Stromal cell of bone marrow (primary cell): ENCODE data around the gene INPP5A.

ENCODE experiments used
- DNase-seq: peaks from one replicate; pipeline ENCODE4 v3.0.0-alpha.2; 2012; ENCODE audit warnings: low read depth

The INPP5A gene

GRCh38 chr10:132536241-132536876 lies 1.2 kb upstream of the INPP5A start:
- DNase-seq, result no peak

- DNase-seq, result peak; percentile 97
Observed at GRCh38 chr10:132536877-132537683, 507 bp upstream of the INPP5A start.

- no peak for DNase-seq
Observed at GRCh38 chr10:132538031-132538789, 623 bp downstream of the INPP5A start.

- DNase-seq, result no peak
Observed at GRCh38 chr10:132538790-132539421, 1.3 kb downstream of the INPP5A start.

DNA sequence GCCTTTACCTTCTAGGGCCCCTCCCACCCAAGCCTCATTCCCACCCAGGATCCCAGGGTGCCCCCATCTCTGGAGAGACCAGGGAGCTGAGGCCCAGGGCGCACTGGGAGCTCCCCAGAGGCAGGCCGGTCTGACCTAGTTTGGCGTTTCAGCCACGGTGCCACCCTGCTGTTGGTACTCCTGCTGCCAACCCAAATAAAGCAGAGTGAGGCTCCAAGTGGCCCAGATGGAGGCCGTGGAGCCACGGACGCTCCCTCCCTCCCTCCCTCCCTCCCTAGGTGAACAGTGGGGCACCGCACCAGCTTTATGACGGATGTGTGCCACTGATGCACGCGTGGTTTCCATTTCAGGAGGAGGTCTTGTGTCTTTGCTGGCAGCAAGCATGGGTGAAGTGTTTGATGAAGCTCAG lies 1.8 kb downstream of the INPP5A start:
- DNase-seq, result no peak

DNA sequence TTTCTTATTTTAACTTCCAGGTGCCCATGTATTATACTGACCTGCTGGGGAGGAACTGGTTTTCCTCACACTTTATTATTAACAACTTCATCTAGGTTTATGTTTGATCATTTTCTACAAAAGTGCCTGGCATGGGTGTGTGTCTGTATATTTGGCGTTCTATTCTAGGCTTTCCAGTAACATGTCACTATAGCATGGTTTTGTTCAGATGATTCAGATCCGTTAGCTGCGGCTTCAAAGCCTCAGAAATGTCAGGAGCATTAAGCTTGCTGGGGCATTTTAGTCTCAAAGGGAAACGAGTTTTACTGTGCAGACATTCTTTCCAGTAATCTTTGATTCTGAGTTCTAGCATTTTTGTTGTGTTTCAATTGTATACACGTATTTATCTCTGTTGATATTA lies 2.3 kb downstream of the INPP5A start:
- peak; percentile 59 for DNase-seq

DNA sequence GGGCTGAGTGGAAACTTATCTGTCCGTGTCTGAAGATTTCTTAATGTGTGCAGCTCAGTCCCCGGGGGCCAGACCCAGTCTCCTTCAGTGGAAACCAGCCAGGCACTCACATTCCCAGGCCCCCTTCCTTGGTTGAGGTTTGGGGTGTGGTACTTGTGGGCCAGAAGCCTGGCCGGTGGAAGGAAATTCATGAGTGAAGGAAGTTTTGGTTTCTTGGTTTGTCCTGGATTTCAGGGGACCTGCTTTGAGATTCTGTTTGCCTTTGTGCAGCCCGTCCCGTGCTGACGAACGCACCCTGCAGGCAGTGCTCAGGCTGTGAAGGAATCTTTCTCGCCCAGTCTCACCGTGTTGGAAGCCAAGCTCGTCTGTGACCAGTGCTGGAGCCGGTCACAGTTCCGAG lies 2.9 kb downstream of the INPP5A start:
- DNase-seq, result no peak

- DNase-seq, result no peak
Observed at GRCh38 chr10:132541129-132541528, 3.5 kb downstream of the INPP5A start.

- no peak for DNase-seq
Observed at GRCh38 chr10:132541601-132542011, 4.0 kb downstream of the INPP5A start.

- DNase-seq, result no peak
Observed at GRCh38 chr10:132542086-132542775, 4.6 kb downstream of the INPP5A start.

DNA sequence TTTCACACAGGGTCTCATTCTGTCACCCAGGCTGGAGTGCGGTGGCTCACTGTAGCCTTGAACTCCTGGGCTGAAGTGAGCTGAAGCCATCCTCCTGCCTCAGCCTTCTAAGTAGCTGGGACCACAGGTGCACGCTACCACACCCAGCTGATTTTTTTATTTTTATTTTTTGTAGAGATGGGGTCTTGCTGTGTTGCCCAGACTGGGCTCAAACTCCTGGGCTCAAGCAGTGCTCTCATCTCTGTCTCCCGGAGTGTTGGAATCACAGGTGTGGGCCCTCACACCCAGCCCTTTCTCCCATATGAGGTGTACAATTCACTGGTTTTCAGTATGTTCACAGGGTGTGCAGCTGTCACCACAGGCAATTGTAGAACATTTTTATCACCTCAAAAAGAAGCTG lies 5.2 kb downstream of the INPP5A start:
- DNase-seq, result no peak

GRCh38 chr10:132543916-132544743 lies 6.5 kb downstream of the INPP5A start:
- no peak for DNase-seq

DNA sequence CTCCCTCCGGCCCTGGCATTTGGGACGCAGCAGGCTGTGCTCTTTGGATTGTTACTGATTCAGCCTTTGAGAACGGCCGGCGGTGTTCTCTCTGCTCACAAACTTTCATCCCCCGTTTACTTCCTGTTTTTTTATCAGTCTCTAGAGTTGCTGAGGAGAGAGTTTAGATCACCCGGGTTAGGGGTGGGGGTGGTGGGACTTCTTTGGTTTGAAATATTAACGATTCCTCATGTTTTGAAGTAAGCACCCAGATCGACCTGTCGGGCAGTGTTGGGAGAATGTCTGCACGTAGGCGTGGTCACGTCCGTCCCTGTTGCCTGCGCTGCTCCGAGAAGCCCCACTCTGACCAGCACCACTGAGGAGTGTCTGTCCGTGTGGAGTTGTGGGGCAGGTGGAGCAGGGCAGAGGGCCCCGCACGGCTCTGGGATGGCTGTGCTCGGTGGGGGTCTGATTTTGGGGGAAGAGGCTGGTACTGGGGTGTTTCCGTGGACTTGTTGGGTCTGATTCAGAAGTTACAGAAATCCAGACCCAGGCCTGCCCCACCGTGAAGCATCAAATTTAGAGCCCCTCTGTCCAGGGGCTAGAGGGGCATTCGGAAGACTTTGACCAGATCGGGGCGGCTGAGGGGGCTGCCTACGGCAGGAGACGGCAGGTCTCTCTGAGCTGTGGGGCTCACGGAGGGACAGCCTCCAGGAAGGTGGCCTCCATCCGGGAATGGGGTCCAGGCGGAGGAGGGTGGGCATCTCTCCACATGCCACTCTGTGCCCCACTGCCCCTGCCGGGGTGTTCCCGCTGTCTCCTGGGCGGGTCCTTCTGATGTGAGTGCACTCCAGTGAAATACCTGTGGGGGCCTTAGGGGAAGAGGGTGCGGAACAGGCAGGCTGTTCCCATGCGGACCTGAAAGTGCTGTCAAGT lies 7.4 kb downstream of the INPP5A start:
- DNase-seq, result no peak

- no peak for DNase-seq
Observed at GRCh38 chr10:132545659-132546367, 8.2 kb downstream of the INPP5A start.

- DNase-seq, result no peak
Observed at GRCh38 chr10:132546567-132547420, 9.2 kb downstream of the INPP5A start.

- DNase-seq, result no peak
Observed at GRCh38 chr10:132547421-132547861, 9.9 kb downstream of the INPP5A start.

GRCh38 chr10:132548106-132548823 lies 10.7 kb downstream of the INPP5A start:
- DNase-seq, result no peak
